CD4-positive, alpha-beta T cell treated with Interleukin-6 for 4 hours (primary cell): ENCODE measurements around the gene RPS6KA3.
"Not testable (repeated sequence)": the region's sequence is repeated elsewhere in the genome, so short reads cannot be mapped to it uniquely, and the experiment has no call there.

Experiments
- DNase-seq: peaks from one replicate; pipeline ENCODE4 v3.0.0-alpha.2; 2020; ENCODE audit warnings: mixed read lengths

The RPS6KA3 gene

DNA sequence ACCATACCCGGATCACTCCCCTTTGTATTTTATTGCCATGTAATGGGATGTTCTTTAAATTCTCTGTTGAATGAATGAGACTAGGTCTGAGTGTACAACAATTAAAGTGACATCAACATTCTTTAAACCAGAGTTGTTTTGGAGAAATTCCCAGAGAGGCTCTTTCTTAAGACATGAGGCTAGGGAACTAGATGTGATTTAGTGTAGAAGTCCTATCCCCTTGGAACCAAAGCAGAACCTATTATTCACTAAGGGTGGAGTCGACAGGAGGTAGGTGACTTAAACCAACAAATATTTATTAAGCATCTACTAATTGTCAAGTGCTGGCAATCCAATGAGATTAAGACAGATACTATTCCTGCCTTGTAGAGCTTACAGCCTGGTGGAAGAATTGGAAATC is 126.7 kb downstream of the RPS6KA3 start:
- DNase-seq = no peak

DNA sequence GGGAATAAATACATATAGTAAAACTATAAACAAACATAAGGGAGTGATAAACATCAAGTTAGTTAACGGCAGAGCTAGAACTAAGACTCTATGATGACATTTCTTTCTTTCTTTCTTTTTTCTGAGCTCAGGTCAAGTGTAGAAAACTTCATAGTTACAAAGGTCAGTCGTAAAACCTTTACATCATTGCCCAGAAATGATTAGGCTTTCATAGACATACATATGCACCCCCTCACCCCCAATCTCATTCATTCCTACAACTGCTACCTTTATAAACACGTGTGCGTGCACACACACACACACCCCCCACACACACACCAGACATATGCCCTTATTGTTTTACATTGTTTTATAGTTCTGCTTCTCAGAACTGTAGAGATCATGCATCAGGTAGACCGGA is 130.8 kb downstream of the RPS6KA3 start:
- no peak for DNase-seq

DNA sequence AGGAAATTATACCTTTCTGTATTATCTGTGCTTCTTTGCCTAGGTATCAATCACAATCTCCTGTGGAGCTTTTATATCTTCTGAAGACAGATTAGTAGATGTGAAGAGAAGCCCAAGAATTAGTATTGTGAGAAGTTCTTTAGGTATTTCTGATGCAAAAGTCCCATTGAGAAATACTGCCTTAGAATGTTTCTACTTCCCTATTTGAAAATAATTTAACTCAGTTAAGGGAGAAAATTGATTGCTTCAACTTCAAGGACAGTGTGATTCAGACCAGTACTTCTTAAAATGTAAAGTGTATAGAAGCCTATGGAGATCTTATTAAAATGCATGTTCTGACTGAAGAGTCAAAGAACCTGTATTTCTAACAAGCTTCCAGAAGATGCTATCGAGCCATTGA is 134.0 kb downstream of the RPS6KA3 start:
- no peak for DNase-seq

DNA sequence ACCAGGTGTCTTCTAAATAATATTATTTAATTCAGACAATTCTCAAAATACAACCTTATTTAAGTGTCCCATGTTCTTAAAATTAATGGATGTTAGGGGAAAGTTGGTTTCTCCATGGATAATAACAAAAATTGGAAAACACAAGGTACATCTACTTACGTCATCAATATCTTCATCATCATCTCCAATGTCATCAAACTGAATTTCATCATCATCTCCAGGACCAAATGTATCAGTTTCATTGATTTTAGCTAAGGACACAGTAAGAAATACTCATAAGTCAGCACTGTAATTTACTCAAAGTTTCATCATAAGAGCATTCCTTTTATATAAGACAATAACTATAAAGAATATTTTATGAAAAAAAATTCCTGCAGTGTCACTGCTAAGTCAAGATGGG is 136.4 kb downstream of the RPS6KA3 start:
- no peak for DNase-seq

DNA sequence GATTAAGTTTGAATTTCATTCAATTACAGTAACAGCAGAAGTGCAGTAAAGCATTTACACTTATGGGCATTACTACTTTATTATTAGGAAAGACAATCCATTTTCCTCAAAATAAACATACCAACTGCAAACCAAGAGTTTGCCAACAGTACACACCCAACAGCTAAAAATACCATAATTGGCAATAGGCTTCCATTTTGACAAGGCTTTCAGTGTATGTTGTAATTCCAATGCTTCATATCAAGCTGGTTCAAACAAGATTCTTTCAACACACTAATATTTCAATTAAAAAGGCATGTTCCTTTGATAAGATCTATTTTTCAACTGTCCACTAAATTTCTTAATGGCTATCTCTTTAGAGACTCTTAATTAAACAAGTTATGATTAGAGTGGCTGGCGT is 137.2 kb downstream of the RPS6KA3 start:
- no peak for DNase-seq

DNA sequence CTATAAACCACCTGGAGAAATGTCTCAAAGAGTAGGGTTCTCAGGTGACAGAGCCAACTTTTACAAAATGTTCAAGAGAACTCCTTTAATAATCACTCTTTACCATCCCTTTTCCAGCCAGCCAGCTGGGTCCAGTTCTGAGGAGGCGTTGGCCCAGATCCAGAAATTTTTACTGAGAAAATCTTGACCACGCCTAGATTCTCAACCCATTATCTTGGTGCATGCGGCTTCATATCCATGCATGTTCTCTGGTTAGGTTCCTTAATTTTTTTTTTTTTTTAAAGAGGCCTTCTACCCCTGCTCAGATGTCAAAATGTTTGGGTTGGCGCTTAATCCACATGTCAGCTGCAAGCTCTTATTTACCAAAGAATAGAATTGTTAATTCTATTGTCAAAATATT is 138.0 kb downstream of the RPS6KA3 start:
- no peak for DNase-seq

DNA sequence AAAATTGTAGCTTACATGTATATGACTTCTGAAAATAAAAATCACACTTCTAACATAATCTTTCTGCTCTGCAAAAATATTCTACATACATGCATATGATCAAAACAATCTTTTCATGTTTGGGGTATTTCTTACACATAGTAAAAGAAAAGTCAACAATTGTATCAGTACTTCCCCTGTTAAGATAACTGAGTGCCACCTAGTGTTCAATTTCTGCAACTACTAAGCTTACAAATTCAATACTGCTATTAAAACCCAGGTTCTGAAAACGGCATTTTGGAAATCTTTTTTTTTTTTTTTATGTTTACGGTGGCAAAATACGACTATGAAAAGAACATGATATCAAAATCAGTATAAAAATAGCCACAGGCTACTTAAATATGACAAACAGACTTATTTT is 139.3 kb downstream of the RPS6KA3 start:
- DNase-seq = not testable (repeated sequence)

DNA sequence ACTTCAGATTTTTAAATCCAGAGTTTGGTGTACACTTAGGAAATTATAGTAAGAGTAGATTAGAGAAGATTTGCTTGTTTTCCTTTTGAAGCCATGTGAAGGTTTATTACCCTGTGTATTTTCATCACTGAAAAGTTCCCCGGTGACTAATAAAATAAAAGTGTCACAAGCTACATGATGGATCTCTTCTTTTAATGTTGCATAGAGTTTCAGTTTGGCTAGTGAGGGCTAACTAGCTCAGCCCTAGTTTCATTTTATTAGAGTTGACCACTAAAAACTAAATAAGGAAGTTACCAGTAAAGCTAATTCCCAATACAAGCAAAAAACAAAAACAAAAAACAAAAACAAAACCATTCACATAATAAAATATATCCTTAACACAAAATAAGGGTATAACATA is 139.9 kb downstream of the RPS6KA3 start:
- not testable (repeated sequence) for DNase-seq

DNA sequence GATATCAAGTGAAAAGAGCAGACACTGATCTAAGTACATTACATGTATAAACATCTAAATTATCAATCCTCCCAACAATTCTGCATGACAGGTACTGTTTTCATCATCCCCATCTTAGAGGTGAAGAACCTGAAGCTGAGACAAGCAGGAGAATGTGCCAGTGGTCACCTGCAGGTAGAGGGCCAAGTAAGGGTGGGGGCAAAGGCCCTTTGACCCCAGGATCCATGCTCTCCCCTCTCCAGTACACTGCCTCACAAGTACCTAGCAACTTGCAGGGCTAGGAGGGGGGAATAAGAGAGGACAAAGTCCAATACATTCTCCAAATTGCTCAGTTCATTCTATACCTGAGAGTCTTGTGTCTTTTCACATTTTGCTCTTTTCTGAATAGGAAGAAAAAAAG is 141.7 kb downstream of the RPS6KA3 start:
- DNase-seq = no peak

DNA sequence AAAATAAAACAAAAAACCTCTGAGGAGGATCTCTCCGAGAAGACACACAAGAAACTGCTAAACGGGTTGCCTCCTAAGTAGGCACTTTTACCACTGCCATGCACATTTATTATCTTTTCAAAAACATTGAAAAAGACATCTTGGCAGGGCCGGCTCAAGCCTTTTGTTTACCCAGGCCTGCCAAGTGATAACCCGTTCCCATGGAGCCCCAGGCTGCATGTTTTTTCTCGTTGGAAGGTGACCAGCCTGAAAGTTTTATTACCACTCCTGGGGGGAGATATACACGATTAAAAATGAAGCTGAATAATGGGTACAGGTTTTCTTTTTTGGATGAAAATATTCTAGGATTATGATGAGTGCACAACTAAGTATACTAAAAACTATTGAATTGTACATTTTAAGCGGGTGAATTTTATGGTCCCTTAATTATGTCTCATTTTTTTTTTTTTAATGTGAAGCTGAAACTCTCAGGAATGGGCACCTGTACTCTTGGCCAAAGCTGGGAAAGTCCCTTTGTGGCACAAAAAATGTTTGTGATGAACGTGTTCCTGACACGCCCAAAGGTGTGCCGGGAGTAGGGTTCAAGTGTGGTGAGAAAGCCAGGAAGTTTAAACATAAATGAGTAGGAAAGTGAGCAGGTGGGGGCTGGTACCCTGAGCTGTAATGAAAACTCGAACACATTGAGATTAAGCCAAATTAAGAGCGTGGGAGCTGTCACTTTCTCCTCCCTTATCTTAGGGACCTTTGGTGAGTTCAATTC is 148.5 kb downstream of the RPS6KA3 start:
- no peak for DNase-seq

DNA sequence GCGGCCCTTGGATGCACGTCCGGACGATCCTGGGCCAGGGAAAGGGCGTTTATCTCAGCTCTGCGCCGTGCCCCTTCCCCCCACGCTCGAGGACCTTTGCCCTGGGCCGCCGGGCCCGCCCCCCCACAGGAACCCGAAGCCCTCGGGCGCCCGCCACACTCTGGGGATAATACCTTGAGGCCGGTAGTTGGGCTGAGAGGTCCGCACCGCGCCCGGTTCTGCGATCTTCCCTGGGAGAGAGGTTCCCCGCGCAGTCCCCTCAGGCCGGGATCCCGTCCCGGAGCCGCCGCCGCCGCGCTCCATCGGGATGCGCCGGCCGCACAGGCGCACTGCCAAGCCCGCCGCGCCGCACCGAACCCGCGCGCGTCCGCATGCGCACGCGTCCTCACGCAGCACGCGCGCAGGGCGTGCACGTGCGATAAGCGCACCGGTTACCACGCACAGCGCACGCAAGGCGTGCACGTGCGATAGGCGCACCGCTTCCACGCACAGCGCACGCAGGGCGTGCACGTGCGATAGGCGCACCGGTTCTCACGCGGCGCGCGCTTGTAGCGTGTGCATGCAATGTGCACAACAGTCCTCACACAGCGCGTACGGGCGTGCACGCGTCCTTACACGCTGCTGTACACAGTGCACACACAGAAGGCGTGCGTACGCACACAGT is 150.0 kb downstream of the RPS6KA3 start, which contains the start of gene MAP7D2:
Gene MAP7D2, minus strand, starts transcription at position 331 of the 664 bp plus-strand sequence. Its CDS starts 28 bp downstream, at position 303.
- DNase-seq = no peak

DNA sequence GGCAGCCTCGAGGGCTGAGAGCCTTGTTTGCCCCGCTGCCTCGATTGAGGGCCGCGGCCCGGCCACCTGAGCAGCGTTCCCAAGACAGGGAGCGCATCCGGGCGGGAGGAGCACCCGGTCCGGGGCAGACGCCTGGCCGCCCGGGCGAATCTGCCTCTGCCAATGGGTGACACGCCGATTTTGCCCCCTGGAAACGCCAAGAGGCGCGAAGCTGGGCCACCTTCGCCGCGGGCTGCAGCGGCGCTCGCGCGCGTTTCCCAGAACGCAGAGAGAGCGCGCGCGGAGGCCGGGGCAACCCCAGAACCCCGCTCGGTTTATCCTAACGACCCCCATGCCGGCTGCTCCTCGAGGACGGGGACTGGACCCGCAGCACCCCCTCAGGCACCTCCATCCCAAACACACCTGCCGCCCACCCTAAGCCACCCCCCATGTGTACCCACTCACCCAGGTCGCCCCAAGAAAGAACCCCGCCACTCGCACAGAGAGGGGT is 150.6 kb downstream of the RPS6KA3 start:
- no peak for DNase-seq

DNA sequence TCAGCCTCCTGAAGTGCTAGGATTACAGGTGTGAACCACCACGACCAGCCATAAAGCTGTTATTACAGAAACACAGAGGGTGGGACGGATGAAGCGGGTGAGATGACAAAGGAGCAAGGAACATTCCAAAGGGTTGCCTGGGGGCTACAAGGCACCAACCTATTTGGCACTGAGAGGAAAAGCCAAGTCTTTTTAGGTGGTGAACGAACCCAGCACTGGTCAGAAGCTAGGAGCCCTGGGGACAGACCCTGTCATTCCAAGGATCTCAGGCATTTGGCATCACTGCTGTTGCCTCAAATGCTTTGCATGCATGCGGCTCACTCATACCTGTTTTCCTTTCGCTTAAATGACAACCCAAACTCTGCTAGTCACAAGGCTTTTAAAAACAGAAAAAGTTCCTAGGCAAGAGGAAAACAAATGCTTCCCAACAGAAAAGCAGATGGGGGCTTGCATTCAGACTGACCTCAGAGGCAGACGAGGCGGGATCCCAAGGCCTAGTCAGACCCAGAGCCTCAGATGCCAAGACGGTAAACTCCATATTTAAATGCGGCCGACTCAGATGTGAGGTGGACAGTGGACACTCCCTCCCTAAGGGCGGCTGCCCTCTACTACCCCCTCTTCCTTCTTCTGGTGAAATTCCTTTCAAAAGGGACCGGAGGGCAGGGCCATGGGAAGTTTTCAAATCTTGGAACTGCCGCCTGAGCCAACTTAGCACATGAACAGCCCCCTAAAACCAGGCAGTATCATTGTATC is 154.5 kb downstream of the RPS6KA3 start:
- no peak for DNase-seq

DNA sequence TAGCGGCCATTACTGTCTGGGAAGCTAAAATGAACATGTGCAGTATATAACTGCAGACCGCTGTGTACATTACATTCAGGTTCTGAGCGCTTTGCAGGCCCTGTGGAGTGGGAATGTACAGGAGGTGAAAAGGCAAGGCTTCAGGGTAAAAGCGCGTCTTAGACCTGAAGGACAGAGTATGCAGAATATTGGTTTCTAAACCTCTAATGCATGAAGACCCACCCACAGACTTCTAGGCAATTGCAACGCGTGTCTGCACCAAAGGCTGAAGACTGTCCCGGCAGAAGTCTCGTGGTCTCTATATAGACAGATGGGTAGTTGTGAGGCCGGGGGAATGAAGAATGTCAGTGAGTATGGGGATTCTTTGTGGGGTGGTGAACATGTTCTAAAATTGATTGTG is 155.4 kb downstream of the RPS6KA3 start:
- no peak for DNase-seq

DNA sequence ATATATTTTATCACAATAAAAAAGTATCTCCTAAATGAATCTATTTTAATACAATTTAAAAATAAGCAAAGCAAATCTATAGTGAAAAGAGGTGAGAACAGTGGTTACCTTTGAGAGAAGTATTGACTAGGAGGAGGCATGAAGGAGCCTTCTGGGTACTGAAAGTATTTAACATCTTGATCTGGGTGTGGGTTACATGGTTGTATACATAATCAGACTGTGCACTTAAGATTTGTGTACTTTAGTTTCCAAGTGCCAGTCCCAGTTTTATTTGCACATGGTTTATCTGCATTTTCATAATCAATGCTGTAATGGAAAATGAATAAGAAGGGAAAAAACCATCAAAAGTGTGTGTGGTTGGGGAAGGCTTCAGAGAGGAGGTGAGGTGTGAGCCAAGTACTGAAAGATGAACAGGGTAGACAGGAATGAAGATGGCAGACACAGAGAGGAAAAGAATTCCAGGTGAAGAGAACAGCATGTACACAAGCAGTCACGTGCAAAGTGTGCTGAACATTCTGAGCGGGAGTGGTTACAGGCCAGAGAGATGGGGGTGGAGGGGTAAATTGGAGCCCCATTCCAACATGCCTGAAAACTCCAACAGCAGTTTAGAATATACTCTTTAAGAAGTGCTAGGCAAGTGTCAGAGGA is 164.7 kb downstream of the RPS6KA3 start:
- no peak for DNase-seq
